Left forelimb (tissue), 1 donor: ENCODE results near the gene TMEM145.
"Not testable (repeated sequence)": the region's sequence is repeated elsewhere in the genome, so short reads cannot be mapped to it uniquely, and the experiment has no call there.

Experiments used
- DNase-seq: peaks from one replicate; pipeline ENCODE4 v3.0.0-alpha.2; 2018; ENCODE audit warnings: low spot score

TMEM145 gene

DNA sequence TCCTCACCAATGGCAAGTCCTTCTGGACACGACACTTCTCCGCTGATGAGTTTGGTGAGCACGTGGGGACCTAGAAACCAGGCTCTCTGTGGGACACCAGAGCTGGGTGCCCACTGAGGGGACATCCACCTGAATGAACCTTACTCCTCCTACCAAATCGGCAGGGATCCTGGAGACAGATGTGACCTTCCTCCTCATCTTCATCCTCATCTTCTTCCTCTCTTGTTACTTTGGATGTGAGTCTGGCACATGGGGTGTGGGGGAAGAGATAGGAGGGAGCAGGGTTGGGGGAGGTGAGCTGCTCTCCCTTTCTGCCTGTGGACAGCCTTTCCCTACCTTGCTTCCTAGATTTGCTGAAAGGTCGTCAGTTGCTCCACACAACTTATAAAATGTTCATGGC, 1.9 kb downstream of the TMEM145 start:
- no peak for DNase-seq

DNA sequence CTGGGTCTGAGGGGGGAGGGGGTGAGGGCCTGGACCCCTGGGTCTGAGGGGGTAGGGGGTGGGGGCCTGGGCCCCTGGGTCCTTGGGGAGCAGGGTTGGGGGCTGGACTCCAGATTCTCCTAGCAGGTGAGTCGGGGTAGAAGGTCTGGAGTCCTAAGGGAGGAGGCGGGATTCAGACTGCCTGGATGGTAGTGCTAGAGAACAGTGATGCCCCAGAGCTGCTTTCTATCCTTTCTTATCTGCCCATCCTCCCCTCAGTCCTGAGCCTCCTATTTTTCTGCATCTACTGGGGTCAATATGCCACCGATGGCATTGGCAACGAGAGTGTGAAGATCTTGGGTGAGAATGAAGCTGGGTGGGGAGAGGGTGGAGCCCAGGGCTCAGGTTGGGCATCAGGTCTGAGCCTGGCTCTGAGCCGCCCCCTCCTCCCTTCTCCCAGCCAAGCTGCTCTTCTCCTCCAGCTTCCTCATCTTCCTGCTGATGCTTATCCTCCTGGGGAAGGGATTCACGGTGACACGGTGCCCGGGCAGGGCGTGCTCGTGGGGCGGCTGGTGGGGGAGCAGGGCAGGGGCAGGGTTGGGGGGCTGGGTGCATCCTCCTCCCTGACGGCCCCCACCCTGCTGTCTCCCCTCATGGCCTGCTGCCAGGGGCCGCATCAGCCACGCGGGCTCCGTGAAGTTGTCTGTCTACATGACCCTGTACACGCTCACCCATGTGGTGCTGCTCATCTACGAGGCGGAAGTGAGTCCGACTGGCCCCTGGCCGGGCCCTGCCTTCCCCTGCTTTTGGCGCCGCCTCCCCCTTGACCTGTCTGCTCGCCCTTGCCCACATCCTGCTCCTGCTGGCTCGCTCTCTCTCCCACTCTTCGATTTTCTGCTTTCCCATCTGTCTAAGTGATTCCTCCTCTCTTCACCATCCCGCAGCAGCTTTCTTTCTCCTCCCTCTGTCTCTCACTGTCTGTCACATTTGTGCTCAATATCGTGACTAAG, 3.4 kb downstream of the TMEM145 start:
- DNase-seq, result no peak

DNA sequence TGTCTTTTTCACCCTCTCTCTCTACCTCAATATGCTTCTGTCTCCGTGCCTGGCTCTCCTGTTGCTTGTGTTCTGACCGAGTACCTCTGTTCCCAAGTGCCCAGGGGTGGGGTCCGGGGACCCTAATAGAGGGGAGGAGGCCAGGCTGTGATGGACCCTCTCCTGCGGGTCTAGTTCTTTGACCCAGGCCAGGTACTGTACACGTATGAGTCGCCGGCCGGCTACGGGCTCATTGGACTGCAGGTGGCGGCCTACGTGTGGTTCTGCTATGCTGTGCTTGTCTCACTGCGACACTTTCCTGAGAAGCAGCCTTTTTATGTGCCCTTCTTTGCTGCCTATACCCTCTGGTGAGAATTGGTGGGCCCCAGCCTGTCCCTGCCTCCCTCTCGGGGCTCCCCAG, 4.4 kb downstream of the TMEM145 start:
- no peak for DNase-seq

DNA sequence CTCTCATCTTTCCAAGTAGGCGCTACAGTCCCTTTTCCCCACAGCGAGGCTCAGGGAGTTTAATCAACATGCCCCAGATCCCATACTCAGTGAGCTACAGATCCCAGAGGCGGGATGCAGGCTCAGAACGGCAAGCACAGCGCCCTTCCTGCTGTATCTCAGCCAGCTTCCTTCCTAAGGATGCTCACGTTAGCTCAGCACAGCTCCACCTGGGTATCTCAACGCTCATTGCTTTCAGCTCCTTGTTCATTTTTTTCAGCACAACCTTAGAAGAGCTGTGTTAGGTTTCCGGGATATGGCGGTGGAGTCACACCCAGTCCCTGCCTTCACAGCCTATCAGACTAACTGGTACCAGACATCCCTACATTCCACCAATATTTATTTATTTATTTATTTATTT, 9.2 kb downstream of the TMEM145 start:
- no peak for DNase-seq

DNA sequence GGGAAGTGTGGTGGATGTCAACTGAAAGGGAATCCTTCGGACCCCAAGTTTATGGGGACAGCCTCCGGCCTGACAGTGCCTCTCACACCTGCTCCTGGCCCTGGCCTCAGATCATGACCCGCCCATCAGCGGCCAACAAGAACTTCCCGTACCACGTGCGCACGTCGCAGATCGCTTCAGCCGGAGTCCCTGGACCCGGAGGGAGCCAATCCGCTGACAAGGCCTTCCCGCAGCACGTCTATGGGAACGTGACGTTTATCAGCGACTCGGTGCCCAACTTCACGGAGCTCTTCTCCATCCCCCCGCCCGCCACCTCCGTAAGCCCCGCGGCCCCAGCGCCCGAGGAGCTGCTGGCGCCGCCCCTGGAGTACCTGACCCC, 10.4 kb downstream of the TMEM145 start:
- DNase-seq, result no peak

DNA sequence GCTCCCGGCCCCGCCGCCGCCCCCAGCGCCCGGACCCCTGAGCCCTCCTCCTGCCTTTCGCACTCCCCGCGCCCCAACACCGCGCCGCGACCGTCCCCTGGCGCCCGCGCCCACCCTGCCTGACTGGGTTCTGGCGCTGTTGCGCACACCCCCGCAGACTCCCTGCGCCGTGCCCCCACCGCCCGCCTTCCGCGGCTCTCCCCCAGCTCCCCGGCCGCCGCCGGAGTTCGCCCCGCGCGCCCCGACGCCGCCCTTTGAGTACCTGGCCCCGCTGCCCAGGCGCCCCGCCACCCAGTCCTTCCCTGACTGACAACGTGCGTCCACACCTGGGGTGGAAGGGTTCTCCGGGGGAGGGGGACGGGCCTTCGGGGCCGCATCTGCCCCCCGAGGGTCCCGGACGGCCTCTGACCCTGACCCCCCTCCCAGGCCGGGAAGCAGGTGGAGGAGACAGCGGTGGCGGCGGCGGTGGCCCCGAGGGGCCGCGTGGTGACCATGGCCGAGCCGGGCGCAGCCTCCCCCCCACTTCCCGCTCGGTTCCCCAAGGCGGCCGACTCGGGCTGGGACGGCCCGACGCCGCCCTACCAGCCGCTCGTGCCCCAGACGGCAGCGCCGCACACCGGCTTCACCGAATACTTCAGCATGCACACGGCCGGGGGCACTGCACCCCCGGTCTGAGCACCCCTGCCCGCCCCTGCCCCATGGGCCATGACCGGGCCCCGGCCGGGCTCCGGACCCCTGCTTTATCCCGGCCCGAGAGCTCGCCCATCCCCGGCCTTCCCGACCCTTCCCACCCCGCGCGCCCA, 10.9 kb downstream of the TMEM145 start:
- no peak for DNase-seq

DNA sequence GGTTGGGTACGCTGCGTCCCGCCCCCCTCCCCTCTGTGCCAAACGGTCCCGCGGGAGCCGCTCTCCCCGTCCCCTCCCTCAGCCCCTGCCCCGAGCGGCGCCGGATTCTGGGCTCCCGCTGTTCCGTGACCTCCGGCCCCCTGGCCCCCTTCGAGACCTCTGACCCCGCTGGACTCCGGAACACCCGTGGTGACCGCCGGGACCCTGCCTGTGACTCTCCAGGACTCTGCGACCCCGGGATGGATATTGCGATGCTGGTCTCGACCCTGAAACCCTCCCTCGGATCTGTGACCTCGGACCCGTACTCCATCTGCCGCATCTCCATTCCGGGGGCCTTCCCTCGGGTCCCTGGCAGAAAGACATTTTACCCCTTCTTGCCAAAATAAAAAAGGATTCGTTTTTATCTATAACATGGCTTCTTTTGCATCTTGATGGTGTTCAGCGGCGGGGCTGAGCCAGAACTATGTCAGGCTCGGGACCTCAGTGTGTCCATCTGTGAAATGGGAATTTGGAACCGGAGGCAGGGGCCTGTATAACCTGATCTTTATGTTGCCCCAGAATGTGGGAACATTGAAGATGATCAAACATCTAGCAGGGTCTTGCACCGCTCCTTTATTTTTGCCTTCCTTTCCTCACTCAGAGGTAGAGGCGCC, 11.7 kb downstream of the TMEM145 start:
- DNase-seq, result no peak

DNA sequence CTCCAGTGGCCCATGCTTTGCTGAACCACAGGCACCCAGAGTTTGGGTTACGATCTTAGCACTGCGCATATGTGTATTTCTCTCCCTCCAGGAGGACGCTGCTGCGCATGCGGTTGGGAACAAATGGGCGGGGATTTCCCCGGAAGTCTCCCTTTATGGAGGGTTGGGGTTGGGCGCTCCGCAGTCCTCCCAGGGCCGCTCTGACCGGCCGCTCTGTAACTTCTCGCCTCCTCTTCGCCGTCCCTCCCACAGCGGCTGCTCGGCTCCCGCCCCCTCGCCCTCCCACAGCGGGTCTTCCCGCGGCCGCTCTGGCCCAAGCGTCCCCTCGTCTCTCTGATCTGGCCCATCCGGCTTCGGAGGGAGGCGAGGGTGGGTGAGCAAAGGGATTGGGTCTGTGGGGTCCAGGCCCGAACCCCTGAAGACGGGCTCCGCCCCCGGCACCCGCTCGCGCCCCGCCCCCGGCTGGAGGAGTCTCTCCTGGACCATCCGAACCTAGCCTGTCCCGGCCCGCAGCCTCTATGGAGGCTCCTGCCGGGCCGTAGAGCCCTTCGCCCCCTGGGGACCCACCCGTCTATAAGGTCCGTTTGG, 12.3 kb downstream of the TMEM145 start, which contains the start of gene MEGF8:
TSS of gene MEGF8 (plus strand) at position 328 of the 588 bp plus-strand sequence. CDS start 609 bp downstream, outside the sequence.
- DNase-seq, result peak; percentile 97

DNA sequence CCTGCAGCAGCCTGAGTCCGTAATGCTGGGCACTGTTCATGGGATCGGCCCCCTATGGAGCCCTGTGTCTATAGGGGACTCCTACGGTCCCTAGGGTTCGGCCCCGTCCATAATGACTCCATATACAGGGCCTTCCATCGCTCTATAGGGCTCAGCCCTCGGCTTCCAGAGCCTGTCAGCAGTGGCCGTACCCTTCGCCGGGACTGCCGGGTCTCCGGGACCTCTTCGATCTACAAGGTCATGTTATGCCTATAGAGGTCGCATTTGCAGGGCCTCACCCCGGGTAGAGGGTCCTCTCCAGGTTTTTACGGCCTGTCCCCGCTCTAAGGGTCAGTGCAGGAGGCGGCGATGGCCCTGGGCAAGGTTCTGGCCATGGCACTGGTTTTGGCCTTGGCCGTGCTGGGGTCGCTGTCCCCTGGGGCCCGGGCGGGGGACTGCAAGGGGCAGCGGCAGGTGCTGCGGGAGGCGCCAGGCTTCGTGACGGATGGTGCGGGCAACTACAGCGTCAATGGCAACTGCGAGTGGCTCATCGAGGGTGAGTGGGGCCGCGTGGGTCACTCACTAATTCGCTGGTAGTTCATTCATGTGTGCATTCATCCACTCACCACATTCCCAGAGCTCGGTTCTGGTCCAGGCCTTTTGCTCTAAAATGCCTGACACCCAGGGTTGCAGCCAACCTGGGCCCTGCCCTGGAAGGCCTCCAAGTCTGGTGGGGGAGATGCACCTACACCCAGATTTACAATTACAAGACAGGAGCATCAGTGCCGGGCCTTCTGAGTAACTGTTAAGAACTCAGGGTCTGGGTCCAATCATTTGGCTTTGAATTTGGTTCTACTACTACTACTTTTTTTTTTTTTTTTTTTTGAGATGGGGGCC, 13.0 kb downstream of the TMEM145 start:
- no peak for DNase-seq

DNA sequence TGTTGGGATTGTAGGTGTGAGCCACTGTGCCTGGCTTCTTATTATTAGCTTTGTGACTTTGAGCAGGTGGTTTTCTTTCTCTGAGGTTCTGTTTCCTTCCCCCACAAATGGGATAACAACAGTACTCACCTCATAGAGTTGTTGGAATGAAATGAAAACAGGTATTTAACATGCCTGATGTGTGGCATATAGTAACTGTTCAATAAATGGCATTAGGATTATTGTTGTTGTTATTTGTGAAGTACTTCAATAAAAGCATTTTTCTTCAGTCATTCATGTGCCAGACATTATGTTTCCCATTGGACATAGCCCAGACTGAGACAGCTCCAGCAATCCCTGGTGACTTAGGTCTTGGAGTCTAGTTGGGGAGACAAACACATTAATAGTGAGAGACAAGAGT, 13.9 kb downstream of the TMEM145 start:
- DNase-seq, result no peak

DNA sequence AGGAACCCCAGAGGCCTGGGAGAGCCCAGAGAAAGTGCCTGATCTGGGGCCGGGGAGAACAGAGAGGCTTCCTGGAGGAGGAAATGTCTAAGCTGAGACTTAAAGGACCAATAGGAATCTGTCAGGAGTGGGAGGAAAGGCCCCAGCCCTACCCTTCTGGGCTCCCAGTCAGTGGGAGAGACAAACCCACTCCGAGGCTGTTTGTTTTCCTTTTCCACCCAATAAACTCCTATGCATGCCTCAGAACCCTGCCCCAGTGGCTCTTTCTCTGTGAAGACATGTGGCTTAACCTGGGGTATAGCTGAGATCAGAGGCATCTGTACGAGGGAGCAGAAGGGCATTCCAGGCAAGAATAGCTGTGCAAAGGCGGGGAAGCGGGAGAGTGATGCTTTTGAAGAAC, 14.3 kb downstream of the TMEM145 start:
- no peak for DNase-seq

DNA sequence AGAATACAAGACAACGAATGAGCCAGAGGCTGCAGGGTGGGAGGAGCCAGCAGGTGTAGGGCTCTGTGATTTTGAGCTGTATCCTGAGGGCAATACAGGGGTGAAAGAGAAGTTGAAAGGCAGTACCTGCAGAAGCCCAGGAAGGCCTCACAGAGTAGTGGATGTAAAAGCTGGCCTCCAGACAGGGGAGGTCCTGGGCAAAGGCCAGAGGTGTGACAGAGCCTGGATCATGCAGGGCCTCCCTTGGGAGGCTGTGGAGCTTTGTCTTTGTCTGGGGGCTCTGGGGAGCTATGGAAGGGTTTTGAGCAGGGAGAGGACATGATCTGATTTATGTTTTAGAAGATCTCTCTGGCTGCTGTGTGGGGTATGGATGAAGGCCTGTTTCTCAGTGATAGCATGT, 15.0 kb downstream of the TMEM145 start:
- DNase-seq, result no peak

DNA sequence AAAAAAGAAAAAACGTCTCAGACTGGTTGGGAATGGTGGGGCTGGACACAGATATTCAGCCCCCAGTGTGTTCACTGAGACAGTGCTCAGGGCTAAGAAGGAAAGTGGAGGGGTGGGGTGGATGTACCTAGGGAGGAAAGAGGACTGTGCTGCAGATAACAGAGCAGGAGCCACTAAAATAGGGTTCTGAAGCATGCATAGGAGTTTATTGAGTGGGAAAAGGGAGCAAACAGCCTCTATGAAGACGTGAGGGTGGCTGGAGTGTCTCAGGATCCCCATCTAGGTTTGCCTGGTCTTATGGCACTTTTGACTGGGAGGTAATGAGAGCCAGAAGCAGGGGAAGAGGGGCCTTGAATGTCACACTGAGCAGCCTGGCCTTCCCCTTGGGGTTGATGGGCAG, 15.7 kb downstream of the TMEM145 start:
- DNase-seq, result no peak

DNA sequence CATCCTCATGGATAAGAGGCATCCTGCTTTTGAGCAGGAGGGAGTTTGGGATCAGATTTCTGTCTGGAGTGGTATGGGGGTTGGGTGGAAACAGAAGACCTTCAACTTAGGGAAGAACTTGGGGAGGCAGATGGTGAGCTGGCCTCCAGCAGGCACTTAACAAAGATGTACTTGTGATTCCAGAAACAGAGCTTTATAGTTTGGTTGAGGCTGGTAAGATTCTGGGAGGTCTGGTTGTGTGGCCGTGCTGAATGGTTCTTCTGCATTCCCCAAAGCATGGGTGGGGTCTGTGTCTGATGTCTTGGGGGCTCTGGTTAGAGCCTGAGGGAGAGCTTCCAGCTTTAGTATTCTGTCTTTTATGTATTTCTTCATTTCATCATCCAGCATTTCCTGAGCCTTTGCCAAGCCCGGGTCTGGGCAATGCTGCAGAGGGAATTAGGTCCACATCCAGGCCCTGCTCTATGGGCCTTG, 17.2 kb downstream of the TMEM145 start:
- no peak for DNase-seq

DNA sequence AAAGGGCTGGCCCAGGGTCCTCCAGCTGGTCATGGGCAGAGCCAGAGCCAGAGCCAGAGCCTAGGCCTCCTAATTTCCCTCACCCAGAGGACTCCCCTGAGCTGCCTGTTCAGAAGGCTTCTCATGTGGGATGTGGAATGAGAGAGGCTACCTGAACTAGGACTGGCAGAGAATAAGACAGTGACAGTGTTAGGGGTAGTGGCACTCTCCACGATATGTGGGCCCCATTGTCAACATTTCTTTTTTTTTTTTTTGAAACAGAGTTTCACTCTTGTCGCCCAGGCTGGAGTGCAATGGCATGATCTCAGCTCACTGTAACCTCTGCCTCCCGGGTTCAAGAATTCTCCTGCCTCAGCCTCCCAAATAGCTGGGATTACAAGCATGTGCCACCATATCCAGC, 18.2 kb downstream of the TMEM145 start:
- not testable (repeated sequence) for DNase-seq

DNA sequence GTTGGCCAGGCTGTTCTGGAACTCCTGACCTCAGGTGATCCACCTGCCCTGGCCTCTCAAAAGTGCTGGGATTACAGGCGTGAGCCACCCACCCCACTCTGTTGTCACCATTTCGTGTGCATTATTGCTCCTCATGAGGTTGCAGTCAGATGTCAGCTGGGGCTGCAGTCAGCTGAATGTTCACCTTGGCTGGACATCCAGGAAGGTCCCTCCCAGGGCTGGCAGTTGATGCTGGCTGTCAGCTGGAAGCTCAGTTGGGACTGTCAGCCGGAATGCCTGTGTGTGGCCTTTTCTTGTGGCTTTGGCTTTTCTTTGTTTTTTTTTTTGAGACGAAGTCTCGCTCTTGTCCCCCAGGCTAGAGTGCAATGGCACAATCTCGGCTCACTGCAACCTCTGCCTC, 18.9 kb downstream of the TMEM145 start:
- DNase-seq, result no peak

DNA sequence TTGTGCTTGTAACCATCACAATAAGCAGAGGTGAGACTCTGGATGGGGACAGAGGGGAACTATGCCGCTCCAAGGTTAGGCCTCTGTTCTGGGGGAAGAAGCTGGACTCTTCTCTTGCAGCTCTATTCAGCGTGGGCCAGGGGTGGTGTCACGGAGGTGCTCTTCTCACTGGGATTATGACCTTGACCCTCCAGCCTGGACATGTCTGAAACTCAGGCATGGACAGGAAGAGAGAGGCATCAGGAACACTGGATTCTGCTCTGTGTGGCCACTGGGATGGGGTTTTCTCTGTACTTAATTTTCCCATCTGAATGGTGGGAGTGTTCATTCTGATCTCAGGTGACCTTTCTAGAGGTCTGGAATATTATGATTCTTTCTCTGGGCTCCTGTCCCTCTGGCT, 19.9 kb downstream of the TMEM145 start:
- DNase-seq, result no peak

DNA sequence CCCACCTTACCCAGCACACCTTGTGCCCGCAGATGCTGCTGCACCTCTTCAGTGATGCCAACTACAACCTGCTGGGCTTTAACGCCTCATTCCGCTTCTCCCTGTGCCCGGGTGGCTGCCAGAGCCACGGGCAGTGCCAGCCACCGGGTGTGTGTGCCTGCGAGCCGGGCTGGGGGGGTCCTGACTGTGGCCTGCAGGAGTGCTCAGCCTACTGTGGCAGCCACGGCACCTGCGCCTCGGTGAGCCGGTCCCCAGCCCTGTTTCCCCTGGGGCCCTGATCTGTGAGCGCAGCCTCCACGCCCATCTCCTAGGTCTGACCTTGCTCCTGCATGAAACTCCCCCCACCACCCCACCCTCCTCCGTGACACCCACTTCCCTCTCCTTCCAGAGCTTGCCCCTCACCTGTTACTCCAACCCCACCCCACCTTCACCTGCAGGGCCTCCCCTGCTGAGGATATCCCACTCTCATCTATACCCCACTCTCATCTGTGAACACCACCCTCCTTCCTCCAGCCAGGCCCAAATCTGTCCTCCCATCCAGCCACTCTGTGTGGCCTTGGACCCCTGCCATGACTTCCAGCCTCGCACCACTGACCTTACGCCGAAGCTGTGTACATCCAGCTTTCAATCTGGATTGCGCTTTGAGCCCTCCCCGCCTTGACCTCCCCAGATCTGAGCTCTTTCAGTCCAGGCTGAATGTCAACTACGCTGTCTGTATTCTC, 21.0 kb downstream of the TMEM145 start:
- no peak for DNase-seq

DNA sequence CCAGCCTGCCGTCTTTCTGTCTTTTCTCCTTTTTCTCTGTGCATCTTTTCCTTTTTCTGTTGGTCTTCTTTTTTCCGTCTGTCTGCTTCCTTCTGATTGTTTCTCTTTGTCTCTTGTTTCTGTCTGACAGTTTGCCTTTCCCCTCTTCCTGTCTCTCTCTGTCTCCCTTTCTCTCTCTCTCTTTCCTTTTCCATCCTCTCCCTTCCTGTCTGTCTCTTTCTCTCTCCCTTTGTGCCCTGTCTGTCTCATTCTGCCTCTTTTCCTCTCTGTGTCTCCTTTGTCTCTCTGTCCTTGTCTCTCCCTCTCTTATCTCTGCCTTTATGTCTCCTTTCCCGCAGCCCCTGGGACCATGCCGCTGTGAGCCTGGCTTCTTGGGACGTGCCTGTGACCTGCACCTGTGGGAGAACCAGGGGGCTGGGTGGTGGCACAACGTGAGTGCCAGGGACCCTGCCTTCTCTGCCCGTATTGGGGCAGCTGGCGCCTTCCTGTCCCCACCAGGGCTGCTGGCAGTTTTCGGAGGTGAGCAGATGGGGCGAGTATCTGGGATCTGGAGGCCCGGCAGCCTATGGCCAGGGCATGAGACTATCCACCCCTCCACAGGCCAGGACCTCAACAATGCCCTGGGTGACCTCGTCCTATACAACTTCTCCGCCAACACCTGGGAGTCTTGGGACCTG, 21.7 kb downstream of the TMEM145 start:
- DNase-seq, result no peak
